ENCODE data around the gene PLSCR2.
A peak's percentile ranks its signal among the peaks of the same experiment; 100 is the strongest.

The PLSCR2 gene, protein sequence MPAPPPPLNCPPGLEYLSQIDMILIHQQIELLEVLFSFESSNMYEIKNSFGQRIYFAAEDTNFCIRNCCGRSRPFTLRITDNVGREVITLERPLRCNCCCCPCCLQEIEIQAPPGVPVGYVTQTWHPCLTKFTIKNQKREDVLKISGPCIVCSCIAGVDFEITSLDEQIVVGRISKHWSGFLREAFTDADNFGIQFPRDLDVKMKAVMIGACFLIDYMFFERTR

DNA sequence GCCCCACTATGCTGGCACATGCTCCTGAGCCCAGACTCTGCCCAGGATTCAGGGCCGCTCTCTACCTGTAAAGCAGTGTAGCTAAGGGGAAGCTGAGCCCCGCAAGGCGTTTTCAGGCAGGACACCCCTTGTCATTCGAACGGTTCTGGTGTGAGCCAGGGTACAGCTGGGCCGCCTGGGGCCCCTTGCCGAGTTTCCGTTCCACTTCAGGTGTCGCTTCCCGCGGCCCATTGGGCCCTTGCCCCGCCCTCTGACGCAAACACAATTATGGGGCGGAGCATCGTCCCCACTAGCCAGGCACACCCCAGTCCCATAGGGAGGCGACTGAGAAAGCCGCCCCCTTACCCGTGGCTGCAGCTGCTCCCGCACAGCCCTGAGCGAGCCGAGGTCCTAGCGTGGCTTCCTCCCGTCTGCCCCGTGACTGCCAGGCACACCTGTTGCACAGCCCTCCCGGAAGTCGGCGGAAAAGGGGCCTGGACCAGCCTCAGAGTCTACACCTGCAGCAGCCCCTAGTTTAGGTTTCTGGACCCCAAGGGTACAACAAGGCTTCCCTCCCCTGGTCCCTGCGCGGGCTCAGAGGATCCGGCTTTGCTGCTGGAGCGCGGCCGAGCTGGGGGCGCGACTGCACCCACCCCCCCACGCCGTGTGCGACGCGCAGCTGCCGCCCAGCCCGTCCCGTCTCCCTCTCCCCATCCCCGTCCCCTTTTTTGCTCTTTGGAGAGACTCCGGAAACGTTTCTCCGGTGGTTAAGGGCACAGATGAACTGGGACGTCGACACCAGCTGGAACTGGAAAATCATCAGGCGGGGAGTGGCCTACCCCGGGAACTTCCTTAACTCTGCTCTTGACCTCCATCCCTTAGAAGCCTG, at the start of gene PLSCR2:
PLSCR2 (minus strand) TSS at position 412 of the 868 bp plus-strand sequence. CDS start 9,657 bp downstream, outside the sequence.
- TF ChIP-seq, protein P1, sequence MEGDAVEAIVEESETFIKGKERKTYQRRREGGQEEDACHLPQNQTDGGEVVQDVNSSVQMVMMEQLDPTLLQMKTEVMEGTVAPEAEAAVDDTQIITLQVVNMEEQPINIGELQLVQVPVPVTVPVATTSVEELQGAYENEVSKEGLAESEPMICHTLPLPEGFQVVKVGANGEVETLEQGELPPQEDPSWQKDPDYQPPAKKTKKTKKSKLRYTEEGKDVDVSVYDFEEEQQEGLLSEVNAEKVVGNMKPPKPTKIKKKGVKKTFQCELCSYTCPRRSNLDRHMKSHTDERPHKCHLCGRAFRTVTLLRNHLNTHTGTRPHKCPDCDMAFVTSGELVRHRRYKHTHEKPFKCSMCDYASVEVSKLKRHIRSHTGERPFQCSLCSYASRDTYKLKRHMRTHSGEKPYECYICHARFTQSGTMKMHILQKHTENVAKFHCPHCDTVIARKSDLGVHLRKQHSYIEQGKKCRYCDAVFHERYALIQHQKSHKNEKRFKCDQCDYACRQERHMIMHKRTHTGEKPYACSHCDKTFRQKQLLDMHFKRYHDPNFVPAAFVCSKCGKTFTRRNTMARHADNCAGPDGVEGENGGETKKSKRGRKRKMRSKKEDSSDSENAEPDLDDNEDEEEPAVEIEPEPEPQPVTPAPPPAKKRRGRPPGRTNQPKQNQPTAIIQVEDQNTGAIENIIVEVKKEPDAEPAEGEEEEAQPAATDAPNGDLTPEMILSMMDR (IDR thresholded peaks at IDR 0.05; ENCODE audit: insufficient read depth, missing control alignments), result no peak
- FAIRE-seq, result no peak
- DNase-seq (ENCODE audit: insufficient read length, low spot score), result no peak

DNA sequence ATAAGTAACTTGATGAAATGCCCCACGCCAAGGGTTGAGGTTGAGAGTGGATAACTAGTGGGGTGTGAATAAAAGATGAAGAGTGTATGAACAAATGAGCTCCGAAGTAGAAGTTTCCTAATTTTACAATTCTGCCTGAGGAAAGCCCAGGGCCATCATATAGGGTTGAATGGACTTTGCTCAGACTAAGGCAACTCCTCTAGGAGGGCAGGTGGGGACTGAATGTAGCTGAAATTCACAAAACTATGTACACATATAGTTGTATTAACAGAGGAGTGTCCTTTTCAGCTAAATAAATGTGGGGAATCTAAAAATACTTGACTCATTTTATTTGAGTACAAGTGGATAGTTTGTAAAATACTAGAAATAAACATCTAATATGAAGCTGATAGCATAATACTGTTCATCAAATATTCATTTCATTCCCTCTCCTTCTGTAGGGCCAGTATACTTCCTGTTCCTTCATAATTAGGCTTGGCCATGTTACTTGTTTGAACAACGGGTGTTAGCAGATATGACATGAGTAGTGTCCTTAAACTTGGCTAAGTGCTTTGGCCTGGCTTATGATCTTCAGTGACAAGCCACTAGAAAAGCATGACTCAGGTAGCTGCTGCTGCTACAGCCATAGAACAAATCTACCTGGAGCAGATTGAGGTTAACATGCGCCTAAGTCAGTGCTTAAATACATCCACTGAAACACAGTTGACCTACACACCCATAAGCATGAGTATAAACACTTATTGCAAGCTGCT, 48.5 kb upstream of the PLSCR2 start:
- TF ChIP-seq, protein P1 (IDR thresholded peaks at IDR 0.05; ENCODE audit: insufficient read depth, missing control alignments), result no peak
- FAIRE-seq (peak; percentile 6), DNase-seq (ENCODE audit: insufficient read length, low spot score) (no peak)

DNA sequence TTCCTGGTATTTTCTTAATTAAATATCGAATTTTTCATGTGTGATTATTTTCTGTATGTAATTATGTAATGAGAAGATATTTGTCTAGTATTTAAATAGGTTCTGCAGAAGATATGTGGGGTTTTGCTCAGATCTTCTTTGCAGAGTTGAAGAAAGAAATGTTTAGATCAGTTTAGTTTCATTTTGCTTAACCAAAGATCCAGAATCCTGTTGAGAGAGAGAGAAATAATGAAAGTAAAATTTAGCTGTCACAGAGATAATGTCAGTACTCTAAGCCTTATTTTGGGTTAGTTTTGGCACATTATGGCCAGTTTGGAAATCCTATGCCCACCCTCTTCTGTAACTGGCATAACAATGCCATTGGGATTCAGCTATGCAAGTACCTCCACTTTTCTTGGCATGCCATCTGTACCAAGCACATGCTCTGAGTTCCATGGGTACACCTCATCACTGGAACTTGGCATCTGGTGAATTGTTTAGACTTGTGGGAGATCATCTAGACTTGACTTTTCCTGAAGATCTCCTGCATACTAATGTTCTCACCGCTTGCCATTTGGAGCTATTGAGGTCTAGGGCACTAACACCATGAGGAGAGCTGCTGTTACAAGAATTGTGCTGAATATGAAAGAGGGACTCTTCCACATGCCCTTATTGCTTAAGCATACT, 44.2 kb upstream of the PLSCR2 start:
- no peak for DNase-seq (ENCODE audit: insufficient read length, low spot score)
- FAIRE-seq, result no peak
- TF ChIP-seq, protein P1 (IDR thresholded peaks at IDR 0.05; ENCODE audit: insufficient read depth, missing control alignments), result no peak

DNA sequence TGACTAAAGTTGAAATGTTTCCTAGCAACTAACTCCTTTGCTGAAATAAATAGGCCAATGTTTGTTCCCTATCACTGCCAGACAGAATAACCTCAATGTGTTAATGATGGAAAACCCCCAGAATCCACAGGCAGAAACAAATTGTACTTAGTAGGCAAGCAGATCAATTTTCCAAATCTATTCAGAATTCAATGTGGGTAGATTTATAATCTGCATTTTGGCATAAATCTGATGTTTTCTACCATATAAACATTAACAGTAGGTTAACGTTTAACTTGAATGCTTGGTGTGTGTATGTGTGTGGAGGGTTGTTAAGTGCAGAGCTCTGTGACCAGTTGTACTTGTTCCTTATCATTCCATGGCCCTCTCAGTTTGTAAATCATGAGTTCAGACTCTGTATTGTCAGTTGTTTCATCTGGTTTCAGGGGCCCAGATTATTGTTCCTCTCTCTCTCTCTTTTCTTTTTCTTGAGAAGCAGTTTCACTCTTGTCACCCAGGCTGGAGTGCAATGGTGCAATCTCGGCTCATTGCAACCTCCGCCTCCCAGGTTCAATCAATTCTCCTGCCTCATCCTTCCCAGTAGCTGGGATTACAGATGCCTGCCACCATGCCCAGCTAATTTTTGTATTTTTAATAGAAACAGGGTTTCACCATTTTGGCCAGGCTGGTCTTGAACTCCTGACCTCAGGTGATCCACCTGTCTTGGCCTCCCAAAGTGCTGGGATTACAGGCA, 42.2 kb upstream of the PLSCR2 start:
- no peak for FAIRE-seq
- TF ChIP-seq, protein P1 (IDR thresholded peaks at IDR 0.05; ENCODE audit: insufficient read depth, missing control alignments), result no peak

DNA sequence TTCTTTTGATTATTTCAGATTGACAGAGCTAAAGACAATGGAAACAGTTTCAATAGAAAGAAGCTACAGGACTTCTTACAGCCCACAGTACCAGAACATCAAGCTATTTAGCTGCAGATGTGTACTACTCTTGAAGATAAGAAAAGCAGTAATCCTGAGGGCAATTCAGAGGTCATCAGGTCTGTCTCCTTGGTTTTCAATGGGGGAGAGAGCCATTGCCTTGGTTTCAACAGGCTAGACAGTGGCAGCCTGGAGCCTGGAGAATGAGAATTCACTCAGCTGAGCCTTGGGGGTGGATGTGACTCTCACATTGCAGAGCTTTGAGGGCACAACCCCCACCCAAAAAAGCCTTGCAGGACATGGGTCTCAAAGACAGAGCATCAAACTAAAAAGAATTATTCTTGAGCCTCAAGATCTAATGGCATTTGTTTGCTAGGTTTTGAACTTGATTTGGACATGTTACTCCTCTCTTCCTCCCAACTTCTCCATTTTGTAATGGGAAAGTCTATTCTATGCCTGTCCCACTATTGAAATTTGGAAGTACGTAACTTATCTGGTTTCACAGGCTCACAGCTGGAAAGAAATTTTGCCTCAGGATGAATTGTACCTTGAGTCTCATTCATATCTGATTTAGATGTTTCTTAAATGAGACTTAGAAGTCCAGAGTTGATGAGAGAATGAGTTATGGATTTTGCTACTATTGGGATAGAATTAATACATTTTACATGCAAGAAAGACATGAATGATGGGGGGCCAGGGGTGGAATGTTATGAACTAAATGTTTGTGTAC, 38.2 kb upstream of the PLSCR2 start:
- DNase-seq (ENCODE audit: insufficient read length, low spot score), result no peak
- FAIRE-seq, result no peak
- TF ChIP-seq, protein P1 (IDR thresholded peaks at IDR 0.05; ENCODE audit: insufficient read depth, missing control alignments), result no peak

More for the DNA sequence above, 42.2 kb upstream of the PLSCR2 start:
- no peak for DNase-seq (ENCODE audit: insufficient read length, low spot score)

Measured in D721Med (cell line).